ENCODE measurements around the gene EXOC4.

GRCh38 chr7:134062460-134062859, 809.6 kb downstream of the EXOC4 start:
- no peak for TF ChIP-seq CTCF (IDR thresholded peaks at IDR 0.05)
- TF ChIP-seq TCF7L2 (IDR thresholded peaks at IDR 0.05; ENCODE audit: low read depth, low read length): no peak
- no peak for TF ChIP-seq POLR2AphosphoS5 (IDR thresholded peaks at IDR 0.05; ENCODE audit: low read depth, low read length)

Data from Panc1 (cell line).